SU-DHL-6 (cell line): ENCODE measurements around the gene DLG2.

Experiments used
- CTCF ChIP-seq: fragments of 200-600 bp; sonication (generic); IDR thresholded peaks from one replicate; pipeline ENCODE4 v1.5.1; 2017; ENCODE audit warnings: antibody characterized with exemption, mild to moderate bottlenecking, low read length, moderate library complexity; ENCODE audit not compliant: insufficient read depth, poor library complexity, severe bottlenecking
- EZH2phosphoT487 ChIP-seq: fragments of 200-600 bp; sonication (generic), shearing (Covaris generic); conservative IDR thresholded peaks from 2 replicates; pipeline ENCODE4 v1.6.1; 2018; ENCODE audit warnings: mild to moderate bottlenecking, antibody characterized with exemption, low read length, moderate library complexity, mixed read lengths

- no peak for TF ChIP-seq CTCF
- TF ChIP-seq EZH2phosphoT487, result no peak
Measured at GRCh38 chr11:83674102-83674896, 1952.8 kb downstream of the DLG2 start.
